ENCODE results near the gene CYFIP1.
"Not testable (repeated sequence)": the region's sequence is repeated elsewhere in the genome, so short reads cannot be mapped to it uniquely, and the experiment has no call there.

Gene CYFIP1

GRCh38 chr15:22980189-22981050 lies at the start of gene CYFIP1:
CYFIP1 (minus strand) TSS chr15:22980368; CDS start chr15:22947285, 33,083 bp downstream.
- peak; percentile 20 to 55 for DNase-seq

GRCh38 chr15:23026218-23026617 lies 46.0 kb upstream of the CYFIP1 start:
- DNase-seq, result no peak

DNA sequence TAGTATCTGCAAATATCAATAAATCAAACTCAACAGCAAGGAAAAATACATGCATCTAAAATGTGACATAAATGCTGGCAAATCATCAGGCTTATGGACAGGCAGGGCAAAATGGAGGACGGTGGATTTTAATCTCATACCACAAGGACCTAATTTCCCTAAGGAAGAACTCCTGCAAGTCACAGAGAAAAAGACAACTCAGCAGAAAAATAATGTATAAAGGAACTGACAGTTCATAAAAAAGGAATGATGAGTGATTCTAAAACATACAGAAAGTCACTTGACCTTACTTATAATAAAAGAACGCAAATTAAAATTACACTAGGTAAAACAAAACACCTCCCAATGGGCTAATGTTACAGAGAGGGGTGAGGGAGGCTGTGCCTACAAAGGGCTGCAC lies 42.0 kb upstream of the CYFIP1 start:
- no peak for DNase-seq

DNA sequence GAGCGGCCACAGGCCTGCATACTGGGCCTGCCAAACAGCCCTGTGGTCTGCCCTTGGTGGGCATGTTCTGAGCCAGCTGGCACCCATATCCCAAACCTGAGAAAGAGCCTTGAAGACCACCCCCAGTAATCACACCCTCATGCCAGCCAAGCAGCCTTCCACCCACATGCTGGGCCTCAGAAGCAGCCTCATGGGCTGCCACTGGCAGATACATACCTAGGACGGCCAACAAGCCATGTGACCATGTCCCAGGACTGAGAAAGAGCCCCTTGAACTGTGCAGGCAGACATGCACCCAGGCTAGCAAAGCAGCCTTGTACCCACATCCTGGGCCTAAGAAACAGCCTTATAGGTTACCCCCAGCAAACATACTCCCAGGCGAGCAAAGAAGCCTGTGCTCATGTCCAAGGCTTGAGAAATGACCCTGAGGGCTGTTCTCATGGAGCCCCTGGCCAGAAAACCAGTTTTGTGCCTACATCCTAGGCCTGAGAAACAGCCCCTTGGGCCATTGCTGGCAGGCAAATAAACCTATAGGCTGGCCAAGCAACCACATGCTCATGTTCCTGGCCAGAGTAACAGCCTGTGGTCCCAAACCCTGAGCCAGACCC lies 34.3 kb upstream of the CYFIP1 start:
- no peak for DNase-seq

DNA sequence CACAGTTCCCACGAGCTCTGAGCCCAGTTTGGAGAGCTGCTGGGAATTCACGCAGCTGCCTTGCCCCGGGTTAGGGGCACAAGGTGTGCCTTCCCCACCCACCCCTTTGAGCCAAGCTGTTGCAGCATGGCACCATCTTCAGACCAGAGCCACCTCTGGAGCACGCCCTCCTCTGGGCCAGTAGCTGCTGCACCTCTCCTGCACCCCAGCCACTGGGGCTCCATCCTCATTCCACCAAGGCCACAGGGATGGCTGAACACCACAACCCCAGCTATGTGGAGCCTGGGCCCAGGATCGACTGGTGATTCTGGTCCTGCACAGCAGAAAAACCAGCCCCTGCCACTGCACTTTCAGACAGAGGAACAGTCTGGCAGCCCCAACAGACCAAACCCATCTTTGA lies 33.5 kb upstream of the CYFIP1 start:
- DNase-seq, result no peak

- not testable (repeated sequence) for DNase-seq
Observed at GRCh38 chr15:23012616-23013015, 32.4 kb upstream of the CYFIP1 start.

DNA sequence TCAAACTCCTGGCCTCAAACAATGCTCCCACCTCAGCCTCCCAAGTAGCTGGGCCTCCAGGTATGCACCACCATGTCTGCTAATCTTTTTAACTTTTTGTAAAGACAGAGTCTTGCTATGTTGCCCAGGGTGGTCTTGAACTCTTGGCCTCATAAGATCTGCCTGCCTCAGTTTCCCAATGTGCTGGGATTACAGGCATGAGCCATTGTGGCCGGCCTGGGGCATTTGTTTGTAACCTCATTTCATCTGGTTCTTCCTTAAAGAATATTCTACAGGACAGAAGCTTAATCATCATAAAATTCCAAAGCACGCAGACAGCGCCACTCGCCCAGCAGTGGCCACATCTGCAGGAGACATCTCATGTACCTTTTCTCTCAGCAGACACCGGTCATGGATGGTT lies 23.6 kb upstream of the CYFIP1 start:
- no peak for DNase-seq

GRCh38 chr15:23002920-23003319 lies 22.8 kb upstream of the CYFIP1 start:
- DNase-seq, result no peak

DNA sequence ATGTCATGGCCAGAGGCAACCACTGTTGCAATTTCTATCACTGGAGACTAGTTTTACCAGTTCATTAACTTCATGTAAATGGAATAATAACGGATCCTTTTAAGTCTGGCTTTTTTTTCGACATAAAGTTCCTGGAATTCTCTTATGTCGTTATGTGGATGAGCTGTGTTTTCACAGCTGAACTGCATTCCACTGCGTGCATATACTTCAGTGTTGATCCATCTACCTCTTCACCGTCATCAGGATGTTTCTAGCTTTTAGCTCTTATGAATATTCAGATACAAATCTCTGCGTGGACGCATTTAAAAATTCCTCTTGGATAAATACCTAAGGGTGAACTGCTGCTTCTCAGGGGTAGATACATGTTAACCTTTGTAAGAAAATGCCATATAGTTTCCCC lies 15.6 kb upstream of the CYFIP1 start:
- no peak for DNase-seq

DNA sequence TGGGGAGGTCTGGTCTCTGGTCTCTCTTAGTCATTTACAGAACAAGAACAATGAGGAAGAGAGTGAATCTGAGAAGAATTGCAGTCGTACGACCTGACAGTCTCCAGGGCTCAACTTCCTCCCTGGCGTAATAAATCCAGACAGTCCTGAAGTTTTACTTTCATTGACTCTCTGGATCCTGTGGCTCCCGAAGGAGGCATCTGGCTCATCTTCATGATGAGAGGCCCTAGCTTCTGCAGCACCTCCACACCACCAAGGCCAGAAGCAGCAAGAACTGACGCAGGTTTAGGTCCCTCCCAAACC lies 11.8 kb upstream of the CYFIP1 start:
- no peak for DNase-seq

DNA sequence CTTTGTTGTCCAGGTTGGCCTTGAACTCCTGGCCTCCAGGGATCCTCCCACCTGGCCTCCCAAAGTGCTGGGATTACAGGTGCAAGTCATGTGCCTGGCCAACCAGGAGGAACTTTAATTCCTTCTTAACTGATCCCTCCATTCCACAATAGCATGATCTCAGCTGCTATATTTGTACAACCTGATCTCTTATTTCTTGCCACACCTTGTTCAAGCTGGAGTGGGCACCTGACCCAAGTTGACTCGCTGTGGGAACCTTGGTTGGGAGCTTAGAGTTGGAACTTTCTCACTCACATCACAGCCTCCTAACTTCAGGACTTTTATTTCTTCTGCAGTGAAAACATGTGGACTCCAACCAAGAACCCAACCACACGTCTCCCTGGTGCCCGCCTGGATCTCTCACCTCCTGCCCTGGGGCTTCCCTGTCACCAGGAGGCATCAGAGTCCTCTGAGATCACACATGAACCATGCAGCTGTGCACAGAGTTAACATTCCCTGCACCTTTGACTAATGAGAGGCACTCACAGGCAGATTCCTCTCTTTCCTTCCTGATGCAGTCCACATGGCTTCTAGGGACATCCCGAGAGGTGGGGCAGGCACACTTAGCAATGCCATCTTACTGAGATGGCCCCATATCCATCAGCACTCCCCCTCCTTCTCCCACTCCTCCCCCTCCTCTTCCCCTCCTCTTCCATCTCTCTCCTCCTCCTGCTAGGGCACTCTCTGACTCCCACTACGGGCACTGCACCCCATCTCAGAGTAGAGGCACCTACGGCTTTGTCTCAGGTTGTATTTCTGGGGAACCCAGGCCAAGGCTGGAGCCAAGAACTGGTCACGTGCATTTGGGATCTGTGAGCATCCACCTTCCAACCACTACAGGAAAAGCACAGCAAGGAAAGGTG lies 9.7 kb upstream of the CYFIP1 start:
- DNase-seq, result no peak

- no peak for DNase-seq
Observed at GRCh38 chr15:22988811-22989210, 8.6 kb upstream of the CYFIP1 start.

DNA sequence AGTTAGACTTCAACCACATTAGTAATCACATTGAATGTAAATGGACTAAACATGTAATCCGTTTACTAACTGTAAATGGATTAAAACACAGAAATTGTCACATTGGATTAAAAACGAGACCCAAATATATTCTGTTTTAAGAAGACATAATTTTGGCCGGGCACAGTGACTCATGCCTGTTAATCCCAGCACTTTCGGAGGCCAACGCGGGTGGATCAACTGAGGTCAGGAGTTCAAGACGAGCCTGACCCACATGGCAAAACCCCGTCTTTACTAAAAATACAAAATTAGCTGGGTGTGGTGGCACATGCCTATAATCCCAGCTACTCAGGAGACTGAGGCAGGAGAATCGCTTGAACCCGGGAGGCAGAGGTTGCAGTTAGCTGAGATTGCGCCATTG lies 1.8 kb upstream of the CYFIP1 start:
- DNase-seq, result not testable (repeated sequence)

GRCh38 chr15:22981051-22981840 lies 1.1 kb upstream of the CYFIP1 start:
- no peak for DNase-seq

GRCh38 chr15:22979238-22980188 lies 655 bp downstream of the CYFIP1 start:
- peak; percentile 38 to 62 for DNase-seq

- no peak for DNase-seq
Observed at GRCh38 chr15:22978691-22979237, 1.4 kb downstream of the CYFIP1 start.

GRCh38 chr15:22974745-22975144 lies 5.4 kb downstream of the CYFIP1 start:
- DNase-seq, result no peak

- no peak for DNase-seq
Observed at GRCh38 chr15:22973987-22974386, 6.2 kb downstream of the CYFIP1 start.

DNA sequence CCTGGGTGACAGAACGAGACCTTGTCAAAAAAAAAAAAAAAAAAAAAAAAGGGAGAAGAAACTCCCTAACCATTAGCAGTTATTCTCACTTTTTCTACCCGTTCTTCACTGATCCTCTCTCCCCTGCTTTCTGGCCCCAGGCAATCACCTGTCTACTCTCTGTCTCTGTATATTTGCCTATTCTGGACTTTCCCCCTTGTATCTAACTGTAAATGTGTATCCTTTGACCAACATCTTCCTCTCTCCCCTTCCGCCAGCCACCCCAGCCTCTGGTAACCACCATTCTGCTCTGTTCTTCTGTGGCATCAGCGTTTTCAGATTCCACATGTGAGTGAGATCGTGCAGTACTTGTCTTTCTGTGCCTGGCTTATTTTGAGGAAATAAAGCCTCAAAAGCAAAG lies 6.9 kb downstream of the CYFIP1 start:
- no peak for DNase-seq

GRCh38 chr15:22969489-22969888 lies 10.7 kb downstream of the CYFIP1 start:
- no peak for DNase-seq

DNA sequence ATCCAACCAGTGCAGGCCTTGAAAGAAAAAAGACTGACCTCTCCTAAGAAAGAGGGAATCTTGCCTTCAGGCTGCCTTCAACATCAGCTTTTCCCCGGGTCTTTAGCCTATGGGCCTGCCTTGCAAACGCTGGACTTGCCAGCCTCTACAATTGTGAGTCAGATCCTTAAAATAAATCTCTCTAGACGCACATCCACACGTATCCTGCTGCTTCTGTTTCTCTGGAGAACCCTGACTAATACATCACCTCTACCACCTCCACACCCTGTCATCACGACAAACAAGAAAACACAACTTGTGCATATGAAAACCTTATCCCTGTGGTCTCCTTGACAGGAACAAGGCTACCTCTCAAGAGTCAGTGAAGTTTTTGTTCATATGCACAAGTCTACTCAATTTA lies 11.8 kb downstream of the CYFIP1 start:
- no peak for DNase-seq
